HG02642 (cell line): ENCODE data around the gene TGFBRAP1.
A peak's percentile ranks its signal among the peaks of the same experiment; 100 is the strongest.
"Not testable (repeated sequence)": the region's sequence is repeated elsewhere in the genome, so short reads cannot be mapped to it uniquely, and the experiment has no call there.

Experiments used
- ATAC-seq: cut with Tn5 transposase; IDR thresholded peaks from one replicate; pipeline ENCODE4 v1.9.1; 2021; ENCODE audit warnings: mild to moderate bottlenecking; ENCODE audit not compliant: unreplicated experiment, poor library complexity

The TGFBRAP1 gene

GRCh38 chr2:105358593-105358992 is 29.1 kb upstream of the TGFBRAP1 start:
- ATAC-seq, result no peak

- ATAC-seq, result no peak
Measured at GRCh38 chr2:105357122-105357521, 27.6 kb upstream of the TGFBRAP1 start.

DNA sequence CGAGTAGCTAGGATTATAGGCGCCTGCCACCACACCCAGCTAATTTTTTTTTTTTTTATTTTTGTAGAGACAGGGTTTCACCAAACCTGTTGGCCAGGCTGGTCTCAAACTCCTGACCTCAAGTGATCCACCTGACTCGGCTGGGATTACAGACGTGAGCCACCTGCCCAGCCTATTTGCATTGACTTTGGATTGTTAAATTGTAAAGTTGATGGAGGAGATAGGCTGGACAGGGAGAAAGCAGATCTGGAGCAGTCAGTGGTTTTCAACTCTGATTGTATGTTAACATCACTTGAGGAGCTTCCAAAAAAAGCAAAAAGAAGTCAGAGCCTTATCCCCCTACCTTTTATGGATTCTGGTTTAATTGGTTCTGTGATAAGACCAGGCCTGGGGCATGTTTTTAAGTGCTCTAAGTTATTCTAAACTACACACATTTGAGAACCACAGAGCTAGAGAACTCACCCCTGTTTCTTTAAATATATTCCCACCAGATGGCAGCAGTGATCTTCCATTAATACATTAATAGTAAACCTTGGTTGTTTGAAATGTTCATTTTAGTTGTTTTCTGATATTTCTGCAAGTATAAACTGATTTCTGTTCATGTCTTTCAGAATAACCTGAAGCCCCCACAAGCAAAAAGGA is 15.3 kb upstream of the TGFBRAP1 start:
- no peak for ATAC-seq

- ATAC-seq, result no peak
Measured at GRCh38 chr2:105339414-105339813, 9.9 kb upstream of the TGFBRAP1 start.

GRCh38 chr2:105338020-105338385 is 8.5 kb upstream of the TGFBRAP1 start:
- ATAC-seq, result peak; percentile 12

DNA sequence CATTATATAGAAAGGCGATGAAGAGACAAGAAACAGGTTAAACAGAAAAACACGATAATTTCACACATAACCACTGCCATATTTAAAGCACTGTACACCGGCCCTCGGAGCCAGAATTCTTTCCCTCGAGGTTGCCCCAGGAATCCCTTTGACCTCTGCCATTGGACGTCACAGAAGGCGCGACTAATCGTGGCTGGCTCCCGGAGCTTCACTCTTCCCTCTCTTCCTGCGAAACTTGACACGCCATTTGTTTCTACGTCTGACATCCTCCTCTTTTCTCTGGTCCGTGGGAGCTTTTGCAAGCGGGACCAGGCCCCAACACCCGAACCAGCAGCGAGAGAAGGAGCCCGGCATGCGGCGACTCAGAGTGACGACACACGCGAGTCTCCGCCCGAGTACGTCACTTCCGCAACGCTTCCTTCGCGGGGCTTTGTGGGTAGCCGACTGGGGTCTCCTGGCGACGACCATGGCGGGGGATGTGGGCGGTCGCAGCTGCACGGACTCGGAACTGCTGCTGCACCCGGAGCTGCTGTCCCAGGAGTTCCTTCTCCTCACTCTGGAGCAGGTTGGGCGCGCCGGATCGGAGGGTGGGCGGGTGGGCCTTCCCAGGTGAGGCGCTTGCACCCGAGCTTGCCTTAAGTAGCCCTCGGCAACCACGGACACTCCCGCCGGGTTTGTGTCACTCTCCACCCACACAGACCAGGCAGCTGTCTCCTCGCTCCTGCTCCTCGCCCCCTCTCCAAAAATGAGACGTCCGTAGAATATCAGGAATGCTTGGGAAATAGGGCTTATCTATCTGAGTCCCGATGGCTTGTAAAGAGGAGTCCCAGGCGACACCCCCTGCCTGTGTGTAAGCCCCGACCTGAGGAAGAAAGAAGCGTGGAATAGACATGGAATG is 7.8 kb upstream of the TGFBRAP1 start, which contains the start of gene C2orf49:
Gene C2orf49 (plus strand): TSS at position 419 of the 898 bp plus-strand sequence. CDS start 48 bp downstream, at position 467.
- ATAC-seq, result peak; percentile 96

DNA sequence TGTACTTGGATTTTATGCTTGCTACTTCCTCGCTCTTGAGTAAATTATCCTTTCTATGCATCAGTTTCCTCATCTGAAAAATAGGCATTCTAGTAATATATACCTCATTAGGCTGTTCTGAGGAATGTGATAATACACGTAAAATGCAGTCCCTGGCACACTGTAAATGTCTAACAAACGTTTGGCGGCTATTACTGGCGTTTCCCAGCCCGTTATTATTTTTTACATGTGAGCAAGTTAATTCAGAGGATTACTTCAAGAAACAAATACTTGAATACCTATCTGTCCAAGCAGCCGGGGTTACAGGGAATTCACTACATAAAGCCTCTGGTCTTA is 7.2 kb upstream of the TGFBRAP1 start:
- ATAC-seq, result no peak

DNA sequence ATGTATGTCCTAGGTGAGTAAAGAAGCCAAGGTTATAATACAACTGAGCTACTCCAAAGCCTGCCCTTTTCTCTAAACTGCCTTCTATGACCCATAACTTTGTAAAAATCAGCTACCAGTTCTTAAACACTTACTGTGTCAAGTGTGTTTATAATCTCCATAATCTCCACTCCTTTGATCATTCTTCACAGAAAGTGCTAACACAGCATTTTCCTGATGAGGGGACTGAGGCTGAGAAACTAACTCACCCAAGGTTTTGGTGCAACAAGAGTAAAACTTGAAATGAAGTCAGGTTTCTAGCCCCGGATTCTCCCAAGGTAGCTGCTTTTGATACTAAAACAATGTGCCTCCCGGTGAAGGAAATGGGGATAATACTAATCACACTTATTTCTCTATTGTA is 5.9 kb upstream of the TGFBRAP1 start:
- ATAC-seq, result no peak

DNA sequence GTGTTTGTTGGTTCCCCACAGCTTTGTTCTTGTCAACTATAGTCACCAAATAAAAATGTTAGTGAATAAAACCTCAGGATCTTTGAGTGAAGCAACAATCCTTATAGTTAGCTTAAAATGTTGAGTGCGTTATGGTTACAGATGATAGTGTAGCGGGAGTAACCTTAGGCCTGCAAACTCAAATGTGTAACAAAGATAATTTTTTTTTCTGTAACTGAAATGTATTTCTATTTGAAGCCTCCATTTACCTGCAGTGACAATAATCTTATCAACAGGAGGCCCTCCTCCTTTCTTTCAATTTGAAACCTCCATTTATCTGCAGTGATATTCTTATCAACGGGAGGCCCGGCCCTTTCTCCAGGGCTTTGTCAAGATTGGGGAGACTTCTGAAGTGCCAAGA is 4.7 kb upstream of the TGFBRAP1 start:
- ATAC-seq, result no peak

- ATAC-seq, result no peak
Measured at GRCh38 chr2:105330681-105331375, 1.3 kb upstream of the TGFBRAP1 start.

- ATAC-seq, result peak; percentile 16
Measured at GRCh38 chr2:105329197-105329554, 359 bp downstream of the TGFBRAP1 start.

DNA sequence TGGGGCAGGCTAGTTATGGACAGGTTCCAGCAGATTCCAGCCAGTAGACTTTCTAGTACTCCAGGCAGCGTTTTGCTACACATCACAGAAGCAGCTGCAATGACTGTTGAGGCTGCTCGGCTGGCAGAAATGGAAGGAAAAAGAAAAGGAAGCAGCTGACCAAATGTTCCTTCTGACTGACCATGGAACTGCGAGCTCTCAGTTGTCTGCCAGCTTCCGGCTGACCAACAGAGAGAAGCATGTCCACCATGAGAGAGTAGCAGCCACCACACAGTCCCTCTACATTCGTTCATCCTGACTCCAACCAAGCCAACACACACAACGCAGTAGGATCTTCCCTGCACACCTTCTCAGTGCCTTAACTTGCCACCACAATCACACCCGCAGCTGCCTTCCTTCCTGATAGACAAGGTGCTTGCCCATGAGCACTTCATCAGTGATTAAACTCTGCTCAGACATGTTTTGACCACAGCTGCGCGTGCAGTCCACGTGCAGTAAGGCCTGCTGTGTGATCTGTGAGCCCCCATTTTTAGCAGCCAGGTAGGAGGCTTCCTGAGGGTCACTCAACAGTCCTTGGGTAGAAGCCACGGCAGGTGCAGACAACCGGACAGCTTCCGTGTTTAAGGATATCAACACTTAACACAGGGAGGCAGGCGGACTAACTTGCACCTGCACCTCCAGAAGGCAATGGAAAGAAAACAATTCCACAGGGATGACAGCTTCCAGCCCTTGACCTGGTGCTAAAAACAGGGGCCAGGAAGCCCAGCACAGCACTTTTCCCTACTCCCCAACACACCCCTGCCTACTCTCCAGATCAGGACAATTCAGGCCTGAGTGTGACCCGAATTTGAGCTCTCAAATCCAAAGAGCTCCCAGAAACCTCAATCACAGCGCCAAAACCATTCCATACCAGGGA is 996 bp downstream of the TGFBRAP1 start:
- ATAC-seq, result no peak

- ATAC-seq, result no peak
Measured at GRCh38 chr2:105327690-105328089, 1.8 kb downstream of the TGFBRAP1 start.

DNA sequence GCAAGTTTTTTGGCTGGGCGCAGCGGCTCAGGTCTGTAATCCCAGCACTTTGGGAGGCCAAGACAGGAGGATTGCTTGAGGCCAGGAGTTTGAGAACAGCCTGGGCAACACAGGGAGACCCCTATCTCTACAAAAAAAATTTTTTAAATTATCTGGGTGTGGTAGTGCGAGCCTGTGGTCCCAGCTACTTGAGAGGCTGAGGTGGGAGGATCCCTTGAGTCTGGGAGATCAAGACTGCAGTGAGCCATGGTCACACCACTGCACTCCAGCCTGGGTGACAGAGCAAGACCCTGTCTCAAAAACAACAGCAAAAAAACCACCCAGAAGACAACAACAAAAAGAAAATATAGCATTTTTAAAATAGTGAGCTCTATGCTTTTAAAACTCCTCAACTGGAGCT is 2.3 kb downstream of the TGFBRAP1 start:
- not testable (repeated sequence) for ATAC-seq

GRCh38 chr2:105325389-105325963 is 4.1 kb downstream of the TGFBRAP1 start:
- no peak for ATAC-seq

- no peak for ATAC-seq
Measured at GRCh38 chr2:105324732-105325131, 4.8 kb downstream of the TGFBRAP1 start.

GRCh38 chr2:105324101-105324500 is 5.4 kb downstream of the TGFBRAP1 start:
- ATAC-seq, result no peak

DNA sequence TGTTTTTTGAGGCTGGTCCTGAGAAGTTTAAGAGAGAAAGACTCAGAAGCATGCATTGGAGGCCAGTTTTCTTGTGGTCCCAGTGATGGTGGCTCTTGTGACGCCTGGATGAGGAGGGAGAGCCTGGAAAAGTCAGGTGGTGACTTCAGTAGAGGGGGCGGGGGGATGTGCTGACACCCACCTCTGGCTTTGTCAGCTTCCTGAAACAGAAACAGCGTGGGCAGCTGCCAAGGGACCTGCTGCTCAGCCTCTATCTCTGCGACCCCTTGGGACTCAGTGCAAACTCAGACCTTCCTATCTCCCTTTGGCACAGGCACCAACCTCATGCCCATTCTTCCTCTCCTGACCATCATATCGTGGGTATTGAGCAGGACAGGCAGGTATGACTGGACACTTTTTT is 6.4 kb downstream of the TGFBRAP1 start:
- ATAC-seq, result peak; percentile 33

- no peak for ATAC-seq
Measured at GRCh38 chr2:105321875-105322646, 7.5 kb downstream of the TGFBRAP1 start.
